HepG2 (cell line): ENCODE measurements around the gene UBC. TPM values are rescaled to one million over a fixed set of nuclear protein-coding genes. Genes with fewer than 3 reads are reported as not detected.

Experiments
- GATAD1 ChIP-seq: IDR thresholded peaks from 2 replicates; pipeline ENCODE4 v1.6.1; 2016; ENCODE audit warnings: missing genetic modification reagents, missing compliant biosample characterization
- GFI1 ChIP-seq: sonication (generic); formaldehyde crosslinking; IDR thresholded peaks from 2 replicates; pipeline ENCODE4 v1.5.0; 2020; ENCODE audit warnings: missing genetic modification reagents, mild to moderate bottlenecking, borderline replicate concordance
- HMG20A ChIP-seq: IDR thresholded peaks from 2 replicates; pipeline ENCODE4 v1.6.1; 2016; ENCODE audit warnings: borderline replicate concordance
- HOXA5 ChIP-seq: sonication (generic); formaldehyde crosslinking; IDR thresholded peaks from 2 replicates; pipeline ENCODE4 v1.4.0; 2020; ENCODE audit warnings: missing genetic modification reagents
- JUND ChIP-seq: sonication (generic); formaldehyde crosslinking; IDR thresholded peaks from 2 replicates; pipeline ENCODE4 v1.8.0; 2022; ENCODE audit warnings: mild to moderate bottlenecking, missing genetic modification reagents
- KMT2B ChIP-seq: IDR thresholded peaks from 2 replicates; pipeline ENCODE4 v1.6.1; 2016; ENCODE audit warnings: missing genetic modification reagents, missing compliant biosample characterization
- MATR3 ChIP-seq: sonication (generic); formaldehyde crosslinking; IDR thresholded peaks from 2 replicates; pipeline ENCODE4 v1.4.0; 2020; ENCODE audit warnings: missing genetic modification reagents
- NR2F1 ChIP-seq, 2 experiments: fragments of 450-650 bp in 1 of 2; formaldehyde crosslinking in 1 of 2; IDR thresholded peaks; 2 replicates each; pipeline versions ENCODE4 v1.5.0 to v1.6.1; 2016 to 2020; ENCODE audit warnings: mild to moderate bottlenecking in 1 of 2, missing compliant biosample characterization in 1 of 2, missing genetic modification reagents in 1 of 2, moderate library complexity in 1 of 2
- PCBP1 ChIP-seq: fragments of 200-400 bp; formaldehyde crosslinking; IDR thresholded peaks from 2 replicates; pipeline ENCODE4 v1.6.1; 2017; ENCODE audit warnings: mild to moderate bottlenecking, low read depth, low read length, borderline replicate concordance
- RCOR2 ChIP-seq: IDR thresholded peaks from 2 replicates; pipeline ENCODE4 v1.6.1; 2016; ENCODE audit warnings: missing biosample characterization, missing genetic modification reagents
- TBX2 ChIP-seq: sonication (generic); formaldehyde crosslinking; IDR thresholded peaks from 2 replicates; pipeline ENCODE4 v1.5.0; 2020; ENCODE audit warnings: missing genetic modification reagents, mild to moderate bottlenecking, borderline replicate concordance
- ZFY ChIP-seq: sonication (generic); formaldehyde crosslinking; IDR thresholded peaks from 2 replicates; pipeline ENCODE4 v1.4.0; 2020; ENCODE audit warnings: missing genetic modification reagents
- ZNF232 ChIP-seq: sonication (generic); formaldehyde crosslinking; IDR thresholded peaks from 2 replicates; pipeline ENCODE4 v1.4.0; 2020; ENCODE audit warnings: missing genetic modification reagents, borderline replicate concordance
- ZNF572 ChIP-seq: sonication (generic); formaldehyde crosslinking; IDR thresholded peaks from 2 replicates; pipeline ENCODE4 v1.5.1; 2020; ENCODE audit warnings: mild to moderate bottlenecking, missing genetic modification reagents
- ZNF607 ChIP-seq: sonication (generic); formaldehyde crosslinking; IDR thresholded peaks from 2 replicates; pipeline ENCODE4 v1.5.1; 2020; ENCODE audit warnings: missing genetic modification reagents, mild to moderate bottlenecking, borderline replicate concordance
- ZNF713 ChIP-seq: sonication (generic); formaldehyde crosslinking; IDR thresholded peaks from 2 replicates; pipeline ENCODE4 v1.4.0; 2020; ENCODE audit warnings: mild to moderate bottlenecking, missing genetic modification reagents
- polyA plus RNA-seq, 8 experiments: library from polyadenylated mRNA; depleted of rRNA in 3 of 8; stranded (reverse) in 7 of 8; unstranded in 1 of 8; fragments of >200 nt; fragmentation: Illumina TruSeq in 4 of 8; extraction: Trizol in 4 of 8; gene quantifications; 2 replicates each; pipeline versions ENCODE4 v1.2.1 to v1.2.3, GENCODE V29; 2011 to 2016; ENCODE audit warnings: low read depth in 4 of 8, missing spikeins in 1 of 8, mixed read lengths in 1 of 8; ENCODE audit not compliant: insufficient read depth in 1 of 8
- total RNA-seq, 5 experiments: library from RNA; depleted of rRNA; stranded (reverse); fragments of >200 nt; fragmentation: Illumina TruSeq; extraction: Trizol; gene quantifications; 2 replicates each; pipeline ENCODE4 v1.2.3, GENCODE V29; 2016; ENCODE audit warnings: low read depth in 1 of 5
- TF ChIP-seq, protein P1 (sequence below): sonication (generic); formaldehyde crosslinking; IDR thresholded peaks from 2 replicates; pipeline ENCODE4 v1.5.1; 2020; ENCODE audit warnings: mild to moderate bottlenecking, missing genetic modification reagents
- TF ChIP-seq, protein P2 (sequence below): sonication (generic); formaldehyde crosslinking; IDR thresholded peaks from 2 replicates; pipeline ENCODE4 v1.5.0; 2020; ENCODE audit warnings: mild to moderate bottlenecking, missing genetic modification reagents, borderline replicate concordance
- TF ChIP-seq, protein P3 (sequence below): sonication (generic); formaldehyde crosslinking; IDR thresholded peaks from 2 replicates; pipeline ENCODE4 v1.4.0; 2020; ENCODE audit warnings: missing genetic modification reagents
- TF ChIP-seq, protein P4 (sequence below): sonication (generic); formaldehyde crosslinking; IDR thresholded peaks from 2 replicates; pipeline ENCODE4 v1.4.0; 2020; ENCODE audit warnings: missing genetic modification reagents, borderline replicate concordance

UBC gene
- total and polyA plus RNA-seq, 2 of the 13 experiments (the other 11 are each of a cell fraction or from before 2014, with no cell fraction given) = 805 to 1,432 TPM

DNA sequence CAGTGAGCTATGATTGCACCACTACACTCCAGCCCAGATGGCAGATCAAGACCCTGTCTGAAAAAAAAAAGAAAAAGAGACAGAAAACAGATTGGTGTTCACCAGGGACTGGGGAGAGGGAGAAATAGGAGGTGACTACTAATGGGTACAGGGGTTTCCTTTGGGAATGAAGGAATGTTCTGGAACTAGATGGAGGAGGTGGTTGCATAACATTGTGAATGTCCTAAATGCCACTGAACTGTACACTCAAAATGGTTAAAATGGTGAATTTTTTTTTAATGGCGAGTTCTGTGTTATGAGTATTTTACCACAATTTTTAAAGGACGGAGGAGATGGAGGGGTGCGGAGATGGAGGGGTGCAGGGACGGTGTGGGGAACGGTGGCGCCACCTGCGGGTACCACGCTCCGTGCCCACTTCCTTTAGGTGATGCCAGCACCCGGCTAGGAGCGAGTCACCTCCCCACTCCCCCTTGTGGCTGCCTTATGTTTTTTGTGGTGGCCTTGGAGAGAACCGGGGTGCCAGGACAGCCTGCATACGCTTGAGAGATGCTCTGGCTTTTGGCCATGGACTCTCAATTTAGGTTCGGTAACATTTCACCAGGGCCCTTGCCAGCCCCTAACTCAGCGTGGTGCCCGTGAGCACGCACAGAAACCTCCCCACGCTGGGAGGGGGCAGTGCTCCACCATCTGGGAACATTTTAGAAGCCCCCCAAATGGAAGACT, 16.1 kb downstream of the UBC start (continued):
- TF ChIP-seq, protein P1, sequence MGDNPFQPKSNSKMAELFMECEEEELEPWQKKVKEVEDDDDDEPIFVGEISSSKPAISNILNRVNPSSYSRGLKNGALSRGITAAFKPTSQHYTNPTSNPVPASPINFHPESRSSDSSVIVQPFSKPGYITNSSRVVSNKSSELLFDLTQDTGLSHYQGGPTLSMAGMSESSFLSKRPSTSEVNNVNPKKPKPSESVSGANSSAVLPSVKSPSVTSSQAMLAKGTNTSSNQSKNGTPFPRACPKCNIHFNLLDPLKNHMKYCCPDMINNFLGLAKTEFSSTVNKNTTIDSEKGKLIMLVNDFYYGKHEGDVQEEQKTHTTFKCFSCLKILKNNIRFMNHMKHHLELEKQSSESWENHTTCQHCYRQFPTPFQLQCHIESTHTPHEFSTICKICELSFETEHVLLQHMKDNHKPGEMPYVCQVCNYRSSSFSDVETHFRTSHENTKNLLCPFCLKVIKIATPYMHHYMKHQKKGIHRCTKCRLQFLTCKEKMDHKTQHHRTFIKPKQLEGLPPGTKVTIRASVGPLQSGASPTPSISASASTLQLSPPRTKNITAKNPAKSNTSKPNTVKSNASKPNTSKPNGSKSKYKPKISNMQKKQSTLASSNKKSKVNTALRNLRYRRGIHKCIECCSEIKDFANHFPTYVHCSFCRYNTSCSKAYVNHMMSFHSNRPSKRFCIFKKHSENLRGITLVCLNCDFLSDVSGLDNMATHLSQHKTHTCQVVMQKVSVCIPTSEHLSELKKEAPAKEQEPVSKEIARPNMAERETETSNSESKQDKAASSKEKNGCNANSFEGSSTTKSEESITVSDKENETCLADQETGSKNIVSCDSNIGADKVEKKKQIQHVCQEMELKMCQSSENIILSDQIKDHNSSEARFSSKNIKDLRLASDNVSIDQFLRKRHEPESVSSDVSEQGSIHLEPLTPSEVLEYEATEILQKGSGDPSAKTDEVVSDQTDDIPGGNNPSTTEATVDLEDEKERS = no peak
- TF ChIP-seq ZFY (CRISPR knock-in tag) = no peak; the same call in 1 of the 2 replicates
- TF ChIP-seq, protein P2, sequence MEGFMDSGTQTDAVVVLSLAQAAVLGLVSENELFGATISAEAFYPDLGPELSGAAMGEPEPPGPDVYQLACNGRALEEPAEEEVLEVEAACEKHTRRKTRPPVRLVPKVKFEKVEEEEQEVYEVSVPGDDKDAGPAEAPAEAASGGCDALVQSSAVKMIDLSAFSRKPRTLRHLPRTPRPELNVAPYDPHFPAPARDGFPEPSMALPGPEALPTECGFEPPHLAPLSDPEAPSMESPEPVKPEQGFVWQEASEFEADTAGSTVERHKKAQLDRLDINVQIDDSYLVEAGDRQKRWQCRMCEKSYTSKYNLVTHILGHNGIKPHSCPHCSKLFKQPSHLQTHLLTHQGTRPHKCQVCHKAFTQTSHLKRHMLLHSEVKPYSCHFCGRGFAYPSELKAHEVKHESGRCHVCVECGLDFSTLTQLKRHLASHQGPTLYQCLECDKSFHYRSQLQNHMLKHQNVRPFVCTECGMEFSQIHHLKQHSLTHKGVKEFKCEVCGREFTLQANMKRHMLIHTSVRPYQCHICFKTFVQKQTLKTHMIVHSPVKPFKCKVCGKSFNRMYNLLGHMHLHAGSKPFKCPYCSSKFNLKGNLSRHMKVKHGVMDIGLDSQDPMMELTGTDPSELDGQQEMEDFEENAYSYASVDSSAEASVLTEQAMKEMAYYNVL = no peak
- TF ChIP-seq HOXA5 (CRISPR knock-in tag) = no peak
- no peak for TF ChIP-seq ZNF232 (CRISPR knock-in tag)
- TF ChIP-seq, protein P3, sequence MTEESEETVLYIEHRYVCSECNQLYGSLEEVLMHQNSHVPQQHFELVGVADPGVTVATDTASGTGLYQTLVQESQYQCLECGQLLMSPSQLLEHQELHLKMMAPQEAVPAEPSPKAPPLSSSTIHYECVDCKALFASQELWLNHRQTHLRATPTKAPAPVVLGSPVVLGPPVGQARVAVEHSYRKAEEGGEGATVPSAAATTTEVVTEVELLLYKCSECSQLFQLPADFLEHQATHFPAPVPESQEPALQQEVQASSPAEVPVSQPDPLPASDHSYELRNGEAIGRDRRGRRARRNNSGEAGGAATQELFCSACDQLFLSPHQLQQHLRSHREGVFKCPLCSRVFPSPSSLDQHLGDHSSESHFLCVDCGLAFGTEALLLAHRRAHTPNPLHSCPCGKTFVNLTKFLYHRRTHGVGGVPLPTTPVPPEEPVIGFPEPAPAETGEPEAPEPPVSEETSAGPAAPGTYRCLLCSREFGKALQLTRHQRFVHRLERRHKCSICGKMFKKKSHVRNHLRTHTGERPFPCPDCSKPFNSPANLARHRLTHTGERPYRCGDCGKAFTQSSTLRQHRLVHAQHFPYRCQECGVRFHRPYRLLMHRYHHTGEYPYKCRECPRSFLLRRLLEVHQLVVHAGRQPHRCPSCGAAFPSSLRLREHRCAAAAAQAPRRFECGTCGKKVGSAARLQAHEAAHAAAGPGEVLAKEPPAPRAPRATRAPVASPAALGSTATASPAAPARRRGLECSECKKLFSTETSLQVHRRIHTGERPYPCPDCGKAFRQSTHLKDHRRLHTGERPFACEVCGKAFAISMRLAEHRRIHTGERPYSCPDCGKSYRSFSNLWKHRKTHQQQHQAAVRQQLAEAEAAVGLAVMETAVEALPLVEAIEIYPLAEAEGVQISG = peak; percentile 44
- TF ChIP-seq ZNF572 (CRISPR knock-in tag) = no peak
- no peak for TF ChIP-seq HMG20A (CRISPR knock-in tag)
- no peak for TF ChIP-seq ZNF607
- peak; percentile 44; the same call in 1 of the 2 replicates for TF ChIP-seq TBX2 (CRISPR knock-in tag)
- no peak for TF ChIP-seq ZNF713
- no peak for TF ChIP-seq GATAD1 (CRISPR knock-in tag)
- TF ChIP-seq GFI1 = no peak
- TF ChIP-seq KMT2B = peak; percentile 21; the same call in 1 of the 2 replicates
- TF ChIP-seq RCOR2 = no peak
- 0 out of 2 replicates have a peak, but pooled peaks have one; percentile 25 for TF ChIP-seq JUND
- no peak for TF ChIP-seq PCBP1
- no peak for TF ChIP-seq NR2F1 (CRISPR knock-in tag; IDR thresholded peaks at IDR 0.05)
- TF ChIP-seq MATR3 = no peak
- TF ChIP-seq, protein P4, sequence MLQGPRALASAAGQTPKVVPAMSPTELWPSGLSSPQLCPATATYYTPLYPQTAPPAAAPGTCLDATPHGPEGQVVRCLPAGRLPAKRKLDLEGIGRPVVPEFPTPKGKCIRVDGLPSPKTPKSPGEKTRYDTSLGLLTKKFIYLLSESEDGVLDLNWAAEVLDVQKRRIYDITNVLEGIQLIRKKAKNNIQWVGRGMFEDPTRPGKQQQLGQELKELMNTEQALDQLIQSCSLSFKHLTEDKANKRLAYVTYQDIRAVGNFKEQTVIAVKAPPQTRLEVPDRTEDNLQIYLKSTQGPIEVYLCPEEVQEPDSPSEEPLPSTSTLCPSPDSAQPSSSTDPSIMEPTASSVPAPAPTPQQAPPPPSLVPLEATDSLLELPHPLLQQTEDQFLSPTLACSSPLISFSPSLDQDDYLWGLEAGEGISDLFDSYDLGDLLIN = no peak
